HG02970 (cell line): Measurements from ENCODE around the gene ROR1.
"Not testable (repeated sequence)": the region's sequence is repeated elsewhere in the genome, so short reads cannot be mapped to it uniquely, and the experiment has no call there.

ENCODE experiments used
- ATAC-seq: cut with Tn5 transposase; IDR thresholded peaks from one replicate; pipeline ENCODE4 v1.9.1; 2021; ENCODE audit warnings: mild to moderate bottlenecking, moderate library complexity, moderate number of reproducible peaks; ENCODE audit not compliant: unreplicated experiment, low FRiP score

The ROR1 gene

GRCh38 chr1:63818567-63819325 lies 44.9 kb downstream of the ROR1 start:
- no peak for ATAC-seq

DNA sequence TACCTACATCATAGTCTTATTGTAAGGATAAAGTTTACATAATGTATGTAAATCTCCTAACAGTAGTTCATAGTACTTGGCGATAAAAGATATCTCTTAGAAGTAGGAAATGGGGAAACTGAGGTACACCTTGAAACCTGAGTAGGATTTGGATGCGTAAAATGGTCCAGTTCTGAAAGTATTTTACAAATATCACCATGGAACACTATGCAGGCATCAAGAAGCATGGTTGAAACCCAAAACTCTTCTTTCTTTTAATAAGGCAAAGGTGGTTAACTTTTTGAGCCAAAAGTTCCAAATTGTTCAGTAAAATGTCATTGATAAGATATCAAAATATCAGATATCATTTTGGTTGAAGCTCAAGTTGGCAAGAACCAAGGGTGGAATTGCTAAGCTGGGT lies 46.0 kb downstream of the ROR1 start:
- ATAC-seq, result no peak

- ATAC-seq, result no peak
Measured at GRCh38 chr1:63821091-63822005, 47.5 kb downstream of the ROR1 start.

DNA sequence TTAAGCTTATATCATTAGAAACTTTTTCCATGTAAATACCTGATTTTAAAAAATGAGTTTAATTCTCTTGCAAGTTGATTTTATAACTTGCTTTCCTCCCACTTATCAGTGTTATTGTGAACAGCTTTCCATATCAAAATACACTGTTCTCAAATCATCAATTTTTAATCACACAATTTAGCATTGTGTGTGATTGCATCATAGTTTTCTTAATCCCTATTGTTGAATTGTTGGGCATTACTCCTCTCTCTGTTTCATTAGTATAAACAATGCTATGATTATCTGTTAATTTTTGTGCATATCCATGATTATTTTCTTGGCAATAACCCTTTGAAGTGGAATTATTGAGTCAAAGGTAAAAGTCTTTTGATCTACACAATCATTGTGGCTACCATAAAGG lies 48.7 kb downstream of the ROR1 start:
- no peak for ATAC-seq

- ATAC-seq, result no peak
Measured at GRCh38 chr1:63824451-63824850, 50.6 kb downstream of the ROR1 start.

DNA sequence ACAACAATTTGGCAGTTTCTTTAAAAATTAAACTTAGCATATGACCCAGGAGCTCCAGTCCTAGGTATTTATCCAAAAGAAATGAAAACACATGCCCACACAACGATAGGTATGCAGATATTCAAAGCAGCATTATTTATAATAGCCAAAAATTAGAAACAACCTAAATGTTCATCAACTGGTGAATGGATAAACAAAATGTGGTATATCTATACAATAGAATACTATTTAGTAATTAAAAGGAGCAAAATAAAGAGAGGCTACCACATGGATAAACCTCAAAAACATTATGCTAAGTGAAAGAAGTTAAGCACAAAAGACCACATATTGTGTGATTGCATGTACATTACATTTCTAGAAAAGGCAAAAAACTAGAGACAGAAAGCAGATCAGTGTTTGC lies 51.3 kb downstream of the ROR1 start:
- ATAC-seq, result no peak

GRCh38 chr1:63826246-63826861 lies 52.5 kb downstream of the ROR1 start:
- ATAC-seq, result not testable (repeated sequence)

GRCh38 chr1:63827411-63828321 lies 53.8 kb downstream of the ROR1 start:
- no peak for ATAC-seq

GRCh38 chr1:63828322-63829044 lies 54.7 kb downstream of the ROR1 start:
- ATAC-seq, result no peak

GRCh38 chr1:63829349-63830327 lies 55.8 kb downstream of the ROR1 start:
- no peak for ATAC-seq

DNA sequence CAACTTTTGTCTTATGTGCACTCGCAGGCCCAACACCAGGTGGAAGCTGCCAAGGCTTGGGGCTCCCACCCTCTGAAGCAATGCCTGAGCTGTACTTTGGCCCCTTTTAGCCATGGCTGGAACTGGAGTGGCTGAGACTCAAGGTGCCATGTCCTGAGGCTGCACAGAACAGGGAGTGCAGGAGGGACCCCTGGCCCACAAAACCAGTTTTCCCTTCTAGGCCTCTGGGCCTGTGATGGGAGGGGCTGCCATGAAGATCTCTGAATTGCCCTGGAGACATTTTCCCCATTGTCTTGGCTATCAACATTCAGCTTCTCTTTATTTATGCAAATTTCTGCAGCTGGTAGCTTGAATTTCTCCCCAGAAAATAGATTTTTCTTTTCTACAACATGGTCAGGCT lies 57.6 kb downstream of the ROR1 start:
- no peak for ATAC-seq

DNA sequence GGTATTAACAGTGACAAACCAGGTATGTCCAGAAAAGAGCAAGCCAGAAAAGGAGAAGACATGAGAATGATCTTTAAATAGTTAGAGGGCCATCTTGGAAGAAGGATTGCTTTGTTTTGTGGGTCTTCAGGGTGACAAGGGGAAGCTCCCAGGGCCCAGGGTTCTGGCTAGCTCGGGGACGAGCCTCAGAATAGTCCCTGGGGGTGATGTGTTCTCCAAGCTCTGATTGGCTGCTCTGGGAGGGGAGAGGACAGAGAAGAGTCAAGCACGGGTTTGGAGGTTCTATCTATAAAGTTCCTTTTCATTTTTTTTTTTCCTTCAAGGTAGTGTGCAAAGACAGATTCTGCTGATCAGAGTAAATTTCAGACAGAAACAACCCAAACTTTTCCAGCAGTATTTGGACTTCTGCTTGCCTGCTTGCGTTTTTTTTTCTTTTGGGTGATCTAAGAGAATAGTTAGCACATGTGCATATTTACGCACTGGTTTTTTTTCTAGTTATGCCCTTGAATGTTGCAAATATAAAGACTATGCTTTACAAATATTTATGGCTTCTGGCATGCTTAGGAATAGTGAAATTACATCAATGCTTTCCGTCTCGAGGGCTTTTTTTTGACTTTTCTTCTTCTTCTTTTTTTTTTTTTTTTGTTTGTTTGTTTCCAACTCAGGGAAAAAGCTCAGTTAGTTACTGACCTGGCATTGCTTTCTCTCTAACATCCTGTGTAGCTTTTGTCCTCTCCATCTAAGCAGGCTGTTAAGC lies 59.7 kb downstream of the ROR1 start:
- ATAC-seq, result no peak

DNA sequence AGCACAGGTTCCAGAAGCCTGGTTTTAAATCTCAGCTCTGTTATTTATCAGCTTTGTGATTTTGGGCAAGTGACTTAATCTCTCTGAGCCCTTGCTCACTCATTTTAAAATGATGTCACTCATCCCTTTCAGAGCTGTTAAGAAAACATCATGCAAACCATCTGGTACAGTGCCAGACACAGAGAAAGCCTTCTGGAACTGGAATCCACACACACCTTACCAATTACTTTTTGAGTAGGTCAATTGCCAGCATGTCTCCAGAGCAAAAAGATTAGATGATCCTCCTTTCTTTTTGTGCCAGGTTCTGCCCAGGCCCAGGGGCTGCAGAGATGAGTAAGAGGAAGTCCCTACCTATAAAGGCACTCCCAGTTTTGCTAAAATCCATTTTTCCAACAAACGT lies 61.3 kb downstream of the ROR1 start:
- ATAC-seq, result no peak

DNA sequence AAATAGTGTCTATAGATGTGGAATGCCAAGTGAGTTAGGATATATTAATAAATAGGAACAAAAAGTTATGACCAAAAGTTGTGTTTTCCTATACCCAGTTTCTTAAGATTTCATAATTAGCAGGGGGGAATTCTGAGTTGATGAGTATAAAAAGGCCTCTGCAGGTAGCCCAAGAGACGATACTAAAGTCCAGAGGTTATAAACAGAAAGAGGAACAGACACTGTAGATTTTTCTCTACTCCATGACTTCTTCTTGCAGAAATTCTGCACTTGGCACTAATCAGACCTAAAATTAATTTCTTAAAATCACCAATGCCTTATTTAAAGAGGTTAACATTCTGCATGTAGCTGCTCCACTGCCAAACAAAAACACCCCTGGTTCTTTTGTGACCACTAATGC lies 62.6 kb downstream of the ROR1 start:
- ATAC-seq, result no peak

DNA sequence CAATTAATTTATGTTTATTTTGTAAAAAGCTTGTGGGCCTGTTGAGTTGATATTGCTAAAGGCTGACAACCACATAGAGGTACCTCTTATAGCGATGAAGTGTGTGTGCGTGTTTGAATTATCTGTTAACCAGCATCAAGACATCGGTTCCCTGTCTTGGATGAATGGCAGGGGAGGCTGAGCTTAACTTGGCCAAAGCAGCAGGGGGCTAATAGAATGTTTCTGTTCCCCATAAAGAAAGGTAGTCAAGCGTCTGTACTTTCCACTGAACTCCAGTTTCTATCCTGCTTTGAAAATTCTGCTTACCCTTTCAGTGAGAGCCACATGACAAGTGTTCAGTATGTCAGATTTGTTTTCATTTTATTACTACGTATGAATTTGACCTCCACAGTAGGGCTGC lies 63.0 kb downstream of the ROR1 start:
- ATAC-seq, result no peak

- no peak for ATAC-seq
Measured at GRCh38 chr1:63843010-63843409, 69.2 kb downstream of the ROR1 start.

DNA sequence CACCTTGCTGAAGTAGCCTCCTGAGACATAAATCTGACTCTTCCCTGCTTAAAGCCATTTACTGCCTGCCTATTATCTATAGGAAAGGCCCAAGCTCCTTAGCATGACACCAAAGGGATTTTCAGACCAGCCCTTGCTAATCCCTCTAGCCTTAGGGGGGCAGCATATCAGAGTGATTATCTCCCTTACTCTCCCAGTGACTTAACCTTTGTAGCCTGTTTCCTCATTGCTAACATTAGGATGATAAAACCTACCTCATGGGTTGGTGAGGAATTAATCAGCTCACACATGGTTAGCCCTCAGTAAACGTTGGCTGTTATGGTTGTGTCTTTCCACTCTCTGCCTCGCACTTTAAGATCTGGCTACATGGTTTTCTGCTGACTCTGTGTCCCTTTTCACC lies 70.1 kb downstream of the ROR1 start:
- ATAC-seq, result no peak

- no peak for ATAC-seq
Measured at GRCh38 chr1:63845346-63845745, 71.5 kb downstream of the ROR1 start.
